HG03060 (cell line): ENCODE measurements around the gene IFNA13.
"Not testable (repeated sequence)": the region's sequence is repeated elsewhere in the genome, so short reads cannot be mapped to it uniquely, and the experiment has no call there.

ENCODE experiments used
- ATAC-seq: cut with Tn5 transposase; IDR thresholded peaks from one replicate; pipeline ENCODE4 v1.9.1; 2021; ENCODE audit warnings: low read depth, moderate number of reproducible peaks; ENCODE audit not compliant: unreplicated experiment

IFNA13 gene

DNA sequence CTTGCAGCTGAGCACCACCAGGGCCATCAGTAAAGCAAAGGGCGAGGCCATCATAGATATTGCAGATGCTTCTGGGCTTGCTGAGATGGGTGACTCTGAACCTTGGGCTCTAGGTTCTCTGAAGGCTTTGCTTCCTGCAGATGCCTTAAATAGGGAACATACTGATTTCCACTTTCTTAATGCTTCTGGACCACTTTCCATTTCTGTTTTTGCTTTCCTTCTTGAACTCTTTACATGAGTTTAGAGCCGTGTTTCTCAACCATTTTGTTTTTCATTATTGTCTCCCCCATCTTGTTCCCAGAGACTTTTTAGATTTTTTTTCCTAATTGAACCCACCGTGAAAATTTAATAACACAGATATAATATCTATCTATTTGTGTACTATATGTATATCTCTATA, at the start of gene IFNA13:
IFNA13 (minus strand) TSS at position 101 of the 400 bp plus-strand sequence; CDS start at position 54, 47 bp downstream.
- no peak for ATAC-seq

DNA sequence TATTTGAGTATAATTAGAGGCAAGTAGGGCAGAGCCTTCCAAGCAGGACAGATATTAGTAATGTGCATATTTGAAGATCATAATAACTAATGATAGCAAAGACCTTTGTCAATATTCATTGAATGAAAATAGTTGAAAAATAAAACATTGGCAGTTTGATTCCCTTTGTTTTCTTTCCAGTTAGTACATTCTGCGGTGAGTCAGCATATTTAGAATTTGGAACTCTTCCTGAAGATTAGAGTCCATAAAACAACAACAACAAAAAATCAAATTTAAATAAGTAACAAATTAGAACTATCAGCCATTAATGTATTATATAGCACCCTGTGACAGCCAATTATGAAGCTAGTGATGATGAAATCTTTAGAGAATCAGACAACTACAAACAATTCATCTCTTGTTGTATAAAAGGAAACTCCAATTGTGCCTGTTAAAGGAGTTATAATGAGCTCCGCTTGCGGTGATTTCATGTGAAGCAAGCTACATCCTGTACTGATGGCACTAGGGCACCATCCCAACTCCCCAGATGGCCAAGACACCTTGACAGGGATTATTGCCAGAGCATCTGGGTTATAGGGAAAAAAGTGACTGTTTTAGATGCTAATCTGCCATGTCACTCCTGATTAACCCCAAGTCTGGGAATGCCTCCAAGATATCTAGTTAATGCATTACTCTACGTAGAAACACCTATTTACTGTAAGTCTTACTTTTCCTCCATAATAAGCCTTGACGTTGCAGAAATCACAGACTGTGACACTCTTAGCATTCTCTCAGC, 47.8 kb upstream of the IFNA13 start:
- no peak for ATAC-seq

DNA sequence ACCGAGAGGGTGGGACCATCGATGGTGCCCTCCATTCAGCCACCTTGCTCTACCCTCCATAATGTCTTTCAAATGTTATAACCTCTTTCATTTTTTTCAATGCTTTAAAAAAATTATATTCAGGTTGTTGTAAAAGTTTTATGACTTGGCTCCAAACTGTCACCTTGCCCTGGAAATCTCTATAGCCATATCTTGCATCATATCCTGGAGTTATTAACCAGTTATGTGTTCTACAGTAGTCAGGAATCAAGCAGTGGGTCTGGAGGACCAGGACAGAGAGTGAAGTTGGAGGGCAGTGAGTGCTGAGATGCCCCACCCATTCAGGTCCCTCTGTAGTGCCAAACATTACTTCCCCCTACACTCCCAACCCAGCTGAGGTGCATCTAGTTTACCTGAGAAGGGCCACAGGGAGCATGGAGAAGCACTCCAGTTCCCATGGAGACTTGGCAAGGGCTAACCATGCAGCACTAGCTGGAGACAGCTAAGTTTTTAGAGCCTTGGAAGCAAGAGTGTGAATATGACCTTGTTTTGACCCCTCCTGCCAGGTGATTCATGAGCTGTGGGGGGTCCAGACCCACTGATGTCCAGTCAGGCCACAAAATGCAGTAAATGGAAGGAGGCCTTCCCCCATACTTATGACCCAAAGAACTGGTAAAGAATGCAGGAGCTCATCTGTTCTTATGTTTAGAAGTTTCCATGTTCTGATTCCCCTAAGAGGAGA, 46.5 kb upstream of the IFNA13 start:
- ATAC-seq: no peak

DNA sequence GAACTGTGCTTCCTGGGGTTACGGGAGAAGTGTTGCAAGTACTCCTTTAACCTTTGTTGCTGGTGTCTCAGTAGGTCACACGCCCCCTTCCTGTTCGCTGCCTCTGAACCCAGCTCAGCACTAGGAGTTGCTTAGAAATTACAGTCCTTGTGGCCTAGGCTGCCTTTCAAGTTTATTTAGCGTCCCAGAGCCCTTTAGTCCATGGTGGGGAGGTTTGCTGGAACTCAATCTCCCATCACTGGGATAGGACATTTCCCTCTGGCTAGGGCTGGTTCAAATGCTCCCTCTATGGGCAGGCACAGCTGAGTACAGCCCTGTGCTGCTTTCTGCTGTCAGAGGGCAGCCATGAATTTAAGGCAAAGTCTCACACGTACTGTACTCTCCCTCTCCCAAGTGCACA, 45.8 kb upstream of the IFNA13 start:
- no peak for ATAC-seq

DNA sequence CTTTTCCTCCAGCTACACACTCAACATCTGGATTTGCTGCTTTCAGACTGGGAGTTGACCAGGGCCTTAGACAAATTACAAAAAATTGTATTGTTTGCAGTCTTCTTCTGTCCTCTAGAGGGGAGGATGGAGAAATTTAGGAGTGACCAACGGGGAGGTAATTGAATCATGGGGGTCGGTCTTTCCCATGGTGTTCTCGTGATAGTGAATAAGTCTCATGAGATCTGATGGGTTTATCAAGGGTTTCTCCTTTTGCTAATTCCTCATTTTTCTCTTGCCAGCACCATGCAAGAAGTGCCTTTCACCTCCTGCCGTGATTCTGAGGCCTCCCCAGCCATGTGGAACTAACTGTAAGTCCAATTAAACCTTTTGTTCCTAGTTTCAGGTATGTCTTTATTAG, 45.3 kb upstream of the IFNA13 start:
- ATAC-seq: no peak

DNA sequence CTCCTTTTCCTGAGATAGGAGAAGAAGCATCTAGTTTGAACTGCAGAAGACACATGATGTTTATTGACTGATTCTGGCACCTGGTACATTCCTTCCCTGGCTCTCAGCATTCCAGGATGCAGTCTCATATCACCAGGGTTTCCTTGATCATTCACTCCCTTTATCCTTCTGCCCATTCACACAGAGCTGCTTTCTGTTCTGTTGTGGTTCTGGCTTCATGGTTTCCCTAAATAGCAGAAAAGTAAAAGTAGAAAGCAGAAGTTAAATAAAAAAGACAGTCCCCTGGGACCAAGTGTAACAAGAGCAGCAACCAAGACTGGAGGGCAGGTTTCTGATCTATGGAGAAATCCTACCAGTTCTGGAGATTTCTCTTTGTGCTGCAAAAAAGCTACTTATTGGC, 44.2 kb upstream of the IFNA13 start:
- no peak for ATAC-seq

DNA sequence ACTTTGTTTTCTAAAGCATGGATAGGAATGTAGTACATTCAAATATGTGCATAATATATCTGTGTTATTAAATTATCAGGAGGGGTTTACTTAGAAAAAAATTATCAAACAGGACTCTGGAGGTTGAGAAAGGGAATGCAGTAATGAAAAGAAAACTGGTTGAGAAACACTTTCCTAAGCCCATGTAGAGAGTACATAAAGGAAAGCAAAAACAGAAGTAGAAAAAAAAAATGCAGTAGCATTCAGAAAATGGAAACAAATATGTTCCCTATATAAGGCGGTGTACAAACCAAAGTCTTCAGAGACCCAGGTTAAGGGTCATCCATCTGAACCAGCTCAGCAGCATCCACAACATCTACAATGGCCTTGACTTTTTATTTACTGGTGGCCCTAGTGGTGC, 41.0 kb upstream of the IFNA13 start, which contains the start of gene IFNA8:
IFNA8 (plus strand) TSS at position 301 of the 400 bp plus-strand sequence; CDS start at position 361, 60 bp downstream.
- ATAC-seq: no peak

DNA sequence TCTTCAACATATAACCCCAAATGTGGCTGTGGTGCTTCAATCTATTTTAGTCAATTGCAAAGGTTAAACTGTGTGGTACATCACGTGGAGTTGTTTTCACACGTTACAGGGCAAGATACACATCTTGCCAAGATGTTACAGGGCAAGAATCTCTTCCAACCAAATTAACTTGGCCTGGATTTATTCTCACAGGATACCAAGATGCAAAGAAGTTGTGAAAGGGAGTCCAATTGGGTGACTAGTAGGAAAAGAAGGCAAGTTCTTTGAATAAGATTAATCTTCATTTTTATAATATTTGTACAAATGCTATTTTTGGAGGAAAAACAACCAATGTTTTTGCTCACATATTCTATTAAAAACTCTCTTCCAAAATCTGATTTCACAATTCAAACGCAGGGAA, 36.3 kb upstream of the IFNA13 start:
- no peak for ATAC-seq

DNA sequence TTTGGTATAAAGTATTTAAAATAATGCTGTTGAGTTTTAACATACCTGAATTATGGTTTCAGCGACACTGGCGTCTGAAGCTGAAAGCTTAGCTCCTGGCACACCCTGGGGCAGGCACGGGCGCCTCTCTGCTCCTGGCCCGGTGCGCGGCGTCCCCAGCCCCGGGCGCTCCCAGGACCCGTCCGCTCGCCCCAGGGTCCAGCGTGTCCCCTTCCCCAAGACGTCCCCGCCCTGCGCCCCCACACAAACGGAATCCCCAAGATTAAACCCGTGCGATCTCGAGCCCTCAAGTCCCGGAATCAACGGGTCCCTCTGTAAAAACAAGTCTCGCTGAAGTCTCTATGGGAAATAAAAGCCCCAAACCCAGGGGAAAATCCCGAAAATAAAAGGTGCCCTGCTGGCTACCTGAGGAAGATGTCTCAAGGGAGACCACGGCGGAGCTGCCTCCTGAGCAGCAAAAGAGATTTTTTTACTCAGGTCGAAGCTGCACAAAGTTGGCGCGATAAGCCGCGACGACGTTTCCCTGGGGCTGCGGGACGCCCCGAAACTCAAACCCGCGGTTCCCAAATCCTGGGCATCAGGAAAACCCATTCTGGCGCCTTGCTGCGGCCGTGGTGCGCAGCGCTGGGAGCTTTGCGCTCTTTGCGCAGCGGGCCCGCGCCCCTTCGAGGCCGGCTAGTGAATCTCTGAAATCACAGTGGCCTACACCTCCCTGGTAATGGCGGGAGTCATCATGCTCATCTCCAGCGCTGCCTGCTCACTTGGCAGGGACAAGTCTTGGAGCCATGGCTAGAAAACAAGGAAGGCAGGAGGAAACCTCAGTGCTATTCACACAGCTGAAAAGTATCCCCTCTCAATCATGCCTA, 34.8 kb upstream of the IFNA13 start:
- ATAC-seq: no peak

DNA sequence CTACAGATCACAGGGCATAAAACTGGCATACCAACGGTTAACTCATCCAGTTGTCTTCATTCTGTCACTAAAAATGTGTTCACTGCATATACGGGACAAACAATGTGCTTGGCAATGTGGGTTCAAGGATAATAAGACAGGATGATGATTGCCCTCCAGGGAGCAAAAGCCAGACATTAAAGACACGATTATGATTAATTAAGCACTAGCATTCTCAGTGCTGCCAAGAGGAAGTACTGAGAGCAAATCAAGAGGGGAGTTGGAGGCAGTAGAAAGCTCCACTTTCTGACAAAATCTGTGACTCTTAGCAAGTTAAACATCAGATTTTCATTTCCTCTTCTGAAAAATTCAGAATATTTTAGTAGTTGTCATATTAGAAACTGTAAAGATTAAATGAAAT, 32.1 kb upstream of the IFNA13 start:
- no peak for ATAC-seq

DNA sequence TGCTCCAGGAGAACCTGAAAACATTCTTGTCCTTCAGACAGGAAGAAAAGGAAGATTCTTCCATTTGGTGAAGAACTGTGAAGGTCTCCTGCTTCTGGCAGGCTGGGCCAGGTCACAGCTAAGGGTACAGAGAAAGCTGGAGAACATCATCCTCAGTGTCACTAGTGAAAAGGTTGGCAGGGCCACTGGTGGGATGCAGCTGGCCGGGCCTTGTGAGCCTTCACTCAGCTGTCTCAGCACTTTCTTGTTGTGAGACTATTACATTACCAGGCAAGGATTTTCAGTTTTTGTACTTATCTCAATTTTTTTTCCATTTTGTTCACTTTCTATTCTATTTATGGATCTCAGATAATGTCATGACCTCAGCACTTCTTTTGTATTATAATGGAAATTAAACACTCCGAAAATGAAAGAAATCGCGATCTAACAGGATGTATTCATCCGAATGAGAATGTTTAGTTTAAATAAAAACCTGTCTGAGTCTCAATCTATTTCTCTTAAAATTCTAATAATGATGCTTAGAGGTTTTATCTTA, 31.2 kb upstream of the IFNA13 start:
- ATAC-seq: no peak

DNA sequence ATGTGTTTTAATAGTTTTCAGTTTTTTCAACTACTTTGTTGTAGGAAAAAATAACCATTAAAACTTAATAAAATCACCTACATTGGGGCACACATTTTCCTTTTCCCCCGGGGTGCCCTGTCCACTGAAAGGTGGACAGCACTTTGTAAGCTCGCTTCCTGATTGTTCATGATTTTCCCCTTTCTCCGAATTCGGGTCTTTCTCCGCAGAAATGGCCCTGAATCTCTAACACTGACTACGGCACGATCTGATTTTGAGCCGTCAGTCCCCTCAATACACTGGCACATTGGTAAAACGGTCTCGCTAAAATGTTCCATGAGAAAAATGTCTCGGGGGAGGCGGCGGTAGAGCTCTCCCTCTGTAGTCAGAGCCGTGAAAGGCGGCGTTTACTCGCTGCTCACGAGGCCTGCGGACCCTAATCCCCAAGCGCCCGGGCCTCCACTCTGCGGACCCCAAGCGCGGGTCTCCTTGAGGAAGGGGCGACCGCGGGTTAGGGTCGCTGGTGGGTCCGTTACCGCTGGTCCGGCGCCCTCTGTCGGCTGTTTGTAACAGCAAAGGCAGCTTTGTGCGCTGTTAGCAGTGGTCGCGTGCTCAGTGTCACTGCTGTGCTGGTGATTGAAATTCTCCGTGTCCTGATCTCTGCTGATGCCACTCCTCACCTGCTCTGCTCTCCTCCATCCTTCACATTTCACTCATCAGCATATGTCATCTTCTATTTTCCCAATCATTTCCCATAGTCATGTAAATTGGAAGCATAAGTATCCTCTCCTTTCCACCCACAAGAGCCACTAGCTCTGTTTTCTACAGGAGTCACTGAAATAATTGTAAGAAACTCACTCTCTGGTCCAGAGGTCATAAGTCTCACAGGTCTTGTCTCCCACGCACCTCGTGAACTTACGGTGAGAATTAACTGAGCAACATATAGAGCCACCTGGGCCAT, 28.2 kb upstream of the IFNA13 start:
- peak; percentile 43 for ATAC-seq

DNA sequence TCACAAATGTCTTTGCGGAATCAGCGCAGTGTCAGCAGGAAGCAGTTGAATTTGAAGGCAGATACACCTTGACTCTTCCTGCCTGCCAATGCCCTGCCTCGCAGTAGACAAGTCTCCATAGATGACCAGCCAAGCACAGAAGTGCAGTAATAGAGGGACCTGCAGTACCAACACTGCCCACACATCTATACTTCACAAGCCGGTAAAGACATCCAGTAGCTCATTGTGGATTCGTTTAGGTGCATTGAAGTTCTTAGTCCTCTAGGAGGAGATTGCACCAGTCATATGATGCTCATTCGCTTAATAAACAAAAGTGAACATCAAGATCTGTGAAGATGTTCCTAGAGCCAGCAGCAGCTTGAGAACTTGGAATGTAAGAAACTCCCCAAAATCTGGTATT, 24.4 kb upstream of the IFNA13 start:
- peak; percentile 68 for ATAC-seq

DNA sequence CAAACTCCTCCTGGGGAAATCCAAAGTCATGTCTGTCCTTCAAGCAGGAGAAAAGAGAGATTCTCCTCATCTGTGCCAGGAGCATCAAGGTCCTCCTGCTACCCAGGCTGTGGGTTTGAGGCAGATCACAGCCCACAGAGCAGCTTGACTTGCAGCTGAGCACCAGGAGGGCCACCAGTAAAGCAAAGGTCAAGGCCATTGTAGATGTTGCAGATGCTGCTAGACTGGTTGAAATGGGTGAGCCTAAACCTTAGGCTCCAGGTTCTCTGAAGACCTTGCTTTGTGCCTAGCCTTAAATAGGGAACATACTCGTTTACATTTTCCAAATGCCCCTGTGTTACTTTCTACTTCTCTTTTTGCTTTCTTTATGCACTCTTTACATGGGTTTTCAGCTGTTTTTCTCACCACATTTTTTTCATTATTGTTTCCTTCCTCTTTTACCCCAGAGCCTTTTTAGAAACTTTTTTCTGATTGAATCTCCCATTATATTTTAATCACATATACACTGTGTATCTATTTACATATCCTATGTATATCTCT, 17.3 kb upstream of the IFNA13 start, which contains the start of gene IFNA2:
IFNA2 (minus strand) TSS at position 268 of the 540 bp plus-strand sequence; CDS start at position 199, 69 bp downstream.
- no peak for ATAC-seq

DNA sequence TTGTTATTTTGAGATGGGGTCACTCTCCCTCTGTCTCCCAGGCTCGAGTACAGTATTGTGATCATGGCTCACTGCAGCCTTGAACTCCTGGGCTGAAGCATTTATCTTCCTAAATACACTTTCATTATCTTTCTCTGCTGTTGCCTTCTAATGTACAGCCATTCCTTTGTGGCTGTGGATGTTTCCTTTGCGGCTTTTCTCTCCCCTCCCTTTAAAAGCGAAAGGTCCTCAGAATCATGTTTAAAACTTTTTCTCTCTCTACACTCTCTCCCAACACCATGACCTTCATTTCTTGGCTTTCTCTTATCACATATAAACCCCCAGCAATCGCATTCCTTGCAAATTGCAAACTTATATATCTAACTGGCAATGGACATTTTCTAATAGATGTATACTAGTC, 15.8 kb upstream of the IFNA13 start:
- ATAC-seq: no peak

DNA sequence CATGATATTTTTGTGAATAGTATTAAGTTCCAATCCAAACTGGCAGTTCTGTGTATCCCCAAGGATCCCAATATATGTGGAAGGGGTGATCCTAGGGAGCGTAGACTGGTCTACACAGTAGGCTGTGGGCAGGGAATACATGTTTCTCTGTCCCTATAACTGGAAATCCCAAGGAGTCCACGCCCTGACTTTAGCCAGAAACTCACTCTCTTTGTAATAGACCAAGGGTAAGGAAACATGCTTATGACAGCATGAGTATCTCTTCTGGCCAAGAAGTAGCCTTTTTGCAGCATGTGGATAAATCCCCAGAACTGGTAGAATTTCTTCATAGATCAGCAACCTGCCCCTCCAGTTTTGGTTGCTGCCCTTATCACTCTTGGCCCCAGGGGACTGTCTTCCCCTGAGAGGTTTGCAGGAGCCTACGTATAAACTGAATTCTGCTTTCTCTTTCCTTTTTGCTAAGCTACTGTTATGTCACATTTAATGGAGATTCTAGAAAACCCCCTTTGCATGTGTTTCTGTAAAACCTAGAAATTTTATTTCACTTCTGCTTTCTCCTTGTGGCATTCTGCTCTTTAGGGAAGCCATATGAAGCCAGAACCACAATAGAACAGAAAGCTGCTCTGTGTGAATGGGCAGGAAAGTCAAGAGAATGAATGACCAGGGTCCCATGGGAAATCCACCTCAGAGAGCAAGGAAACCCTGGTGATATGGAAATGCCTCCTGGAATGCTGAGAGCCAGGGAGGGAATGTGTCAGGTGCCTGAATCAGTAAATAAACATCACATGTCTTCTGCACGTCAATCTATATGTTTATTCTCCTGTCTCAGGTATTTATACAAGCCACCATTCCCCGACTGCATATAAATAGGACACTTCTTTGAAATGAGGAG, 13.8 kb upstream of the IFNA13 start:
- peak; percentile 99 for ATAC-seq

DNA sequence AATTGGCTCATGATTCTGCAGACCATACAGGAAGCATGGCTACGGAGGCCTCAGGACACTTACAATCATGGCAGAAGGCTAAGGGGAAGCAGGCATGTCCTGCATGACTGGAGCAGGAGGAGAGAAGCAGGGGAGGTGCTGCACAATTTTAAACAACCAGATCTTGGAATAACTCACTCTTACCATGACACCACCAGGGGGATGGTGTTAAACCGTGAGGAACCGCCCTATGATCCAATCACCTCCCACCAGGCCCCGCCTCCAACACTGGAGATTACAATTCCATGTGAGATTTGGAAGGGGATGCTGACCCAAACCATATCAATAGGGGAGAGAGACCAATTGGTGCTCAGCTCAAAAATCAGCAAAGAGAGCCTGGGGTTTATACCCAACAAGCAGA, 3.6 kb upstream of the IFNA13 start:
- ATAC-seq: not testable (repeated sequence)

DNA sequence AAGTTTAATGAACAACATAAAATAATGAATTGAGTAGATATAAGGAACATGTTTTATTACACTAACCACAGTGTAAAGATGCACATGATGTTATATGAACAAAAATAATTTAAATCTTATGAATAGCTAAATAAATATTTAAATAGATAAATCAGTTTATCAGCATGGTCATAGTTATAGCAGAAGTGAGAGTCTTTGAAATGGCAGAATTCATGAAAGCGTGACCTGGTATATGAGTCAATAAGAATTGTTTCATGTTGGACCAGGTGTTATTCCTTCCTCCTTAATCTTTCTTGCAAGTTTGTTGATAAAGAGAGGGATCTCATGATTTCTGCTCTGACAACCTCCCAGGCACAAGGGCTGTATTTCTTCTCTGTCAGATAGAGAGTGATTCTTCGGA, 688 bp downstream of the IFNA13 start:
- ATAC-seq: peak; percentile 82
